ENCODE data around the gene TIAM1. TPM values are rescaled to one million over a fixed set of nuclear protein-coding genes. Genes with fewer than 3 reads are reported as not detected.

Gene TIAM1
- total and polyA plus RNA-seq, 2 of the 8 experiments (the other 6 are each of a cell fraction or from before 2014, with no cell fraction given) = 10.1 to 30.7 TPM

- H2AK5ac ChIP-seq (ENCODE audit: low read depth, low read length) = no peak overlapping the region
- no peak overlapping the region for H4K91ac ChIP-seq (replicated peaks; ENCODE audit: insufficient read length, low read length)
- FAIRE-seq (no peak), DNase-seq (ENCODE audit: low read depth in 1 of 2, low spot score in 2 of 2) (no peak)
- no peak overlapping the region for H3K27ac ChIP-seq (ENCODE audit: low read depth, low read length)
- no peak overlapping the region for H4K8ac ChIP-seq (ENCODE audit: extremely low read depth, insufficient read depth, low read length)
- H3K9me3 ChIP-seq (ENCODE audit: insufficient read depth in 2 of 2, low read depth in 1 of 2, low read length in 1 of 2) = no peaks in the 10 kb centered on the region
- WGBS, 2 experiments (ENCODE audit: extremely low coverage in 1 of 2, insufficient coverage in 1 of 2, insufficient read length in 1 of 2, insufficient replicate concordance in 2 of 2, low coverage in 1 of 2, low lambda C conversion rate in 2 of 2, missing lambda C conversion rate in 1 of 2) = 92% methylated on average over 12 of the region's 14 CpGs; no CpG with 5 or more reads in 1 of the 2 experiments
- H3K79me2 ChIP-seq (ENCODE audit: control insufficient read depth in 1 of 2, insufficient read depth in 2 of 2, low read length in 2 of 2) = 0 out of 4 replicates have a peak, but pooled peaks cover 0 to 2% of the 10 kb centered on the region in 2 experiments
- H3K23ac ChIP-seq (ENCODE audit: insufficient read length) = no peak overlapping the region
- H3K23me2 ChIP-seq (ENCODE audit: low read depth, low read length) = no peaks in the 10 kb centered on the region; the same call in 1 of the 2 replicates
- peaks cover 3% of the 10 kb centered on the region; the same call in 1 of the 2 replicates for H3K79me1 ChIP-seq (ENCODE audit: low read depth, low read length)
- H3K18ac ChIP-seq (ENCODE audit: extremely low read depth, low read length) = no peak overlapping the region
- H3K9ac ChIP-seq (replicated peaks in 1 of 4; ENCODE audit: extremely low read depth in 1 of 4, low read depth in 3 of 4, low read length in 3 of 4) = no peak overlapping the region
- CTCF ChIA-PET (ENCODE audit: partially characterized antibody) = interaction anchor here (0.6 to 2.0 kb wide), 6 partner anchors 11 to 351 kb away, joined by 3 to 5 read pairs (median 4); no protein-coding TSS in a partner anchor
- H3K4me1 ChIP-seq (replicated peaks in 1 of 4; ENCODE audit: control insufficient read depth in 3 of 4, insufficient read depth in 4 of 4, low read length in 3 of 4) = peaks cover 0 to 8% (median 5%) of the 10 kb centered on the region in 4 experiments; a peak in 5 of 7 replicates
- TF ChIP-seq SP2 (IDR thresholded peaks at IDR 0.05; ENCODE audit: low read length) (no peak), CREB1 (IDR thresholded peaks at IDR 0.05) (no peak), BCL11A (IDR thresholded peaks at IDR 0.05; ENCODE audit: low read depth in 2 of 2, low read length in 2 of 2) (no peak), CBX5 (IDR thresholded peaks at IDR 0.05; ENCODE audit: low read depth, low read length) (no peak), GABPA (IDR thresholded peaks at IDR 0.05; ENCODE audit: borderline replicate concordance, insufficient read depth, low read length) (no peak), SIRT6 (IDR thresholded peaks at IDR 0.05; ENCODE audit: low read length) (no peak), RFX5 (IDR thresholded peaks at IDR 0.05; ENCODE audit: borderline replicate concordance, low read depth, low read length) (no peak), SRF (IDR thresholded peaks at IDR 0.05; ENCODE audit: low read depth, low read length) (no peak), SAP30 (IDR thresholded peaks at IDR 0.05; ENCODE audit: insufficient read depth, insufficient replicate concordance, low read length) (no peak), EZH2 (IDR thresholded peaks at IDR 0.05; ENCODE audit: low read depth, low read length, severe bottlenecking) (no peak), KDM4A (IDR thresholded peaks at IDR 0.05; ENCODE audit: low read depth, low read length, severe bottlenecking) (no peak), CEBPB (IDR thresholded peaks at IDR 0.05; ENCODE audit: low read depth, low read length) (no peak)
- TF ChIP-seq, protein P1, sequence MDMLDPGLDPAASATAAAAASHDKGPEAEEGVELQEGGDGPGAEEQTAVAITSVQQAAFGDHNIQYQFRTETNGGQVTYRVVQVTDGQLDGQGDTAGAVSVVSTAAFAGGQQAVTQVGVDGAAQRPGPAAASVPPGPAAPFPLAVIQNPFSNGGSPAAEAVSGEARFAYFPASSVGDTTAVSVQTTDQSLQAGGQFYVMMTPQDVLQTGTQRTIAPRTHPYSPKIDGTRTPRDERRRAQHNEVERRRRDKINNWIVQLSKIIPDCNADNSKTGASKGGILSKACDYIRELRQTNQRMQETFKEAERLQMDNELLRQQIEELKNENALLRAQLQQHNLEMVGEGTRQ (IDR thresholded peaks at IDR 0.05; ENCODE audit: low read length) = no peak
- H3K56ac ChIP-seq (replicated peaks; ENCODE audit: insufficient read length, low read depth, low read length) = no peak overlapping the region
- no peaks in the 10 kb centered on the region for H3K27me3 ChIP-seq (replicated peaks in 1 of 4; ENCODE audit: control insufficient read depth in 3 of 4, extremely low read depth in 1 of 4, insufficient read depth in 3 of 4, low read length in 3 of 4)
- H3K4me3 ChIP-seq (ENCODE audit: extremely low read depth in 1 of 4, insufficient read depth in 2 of 4, low read depth in 3 of 4, low read length in 4 of 4) = no peak overlapping the region
- POLR2A ChIA-PET (ENCODE audit: partially characterized antibody) = interaction anchor here (1.4 kb wide), 1 partner anchor 21 kb away, joined by 3 read pairs; no protein-coding TSS in a partner anchor
- H3K14ac ChIP-seq (ENCODE audit: insufficient read length) = no peak overlapping the region
- no peak overlapping the region for H2BK5ac ChIP-seq (ENCODE audit: low read depth, low read length)
- no peak overlapping the region for H2BK12ac ChIP-seq (ENCODE audit: low read depth, low read length)
- no peak overlapping the region for H3K4me2 ChIP-seq (ENCODE audit: insufficient read depth in 1 of 2, low read depth in 2 of 2, low read length in 2 of 2)
- H2BK120ac ChIP-seq (replicated peaks; ENCODE audit: low read depth, low read length) = no peak overlapping the region
- no peaks in the 10 kb centered on the region for H4K20me1 ChIP-seq (replicated peaks in 1 of 2; ENCODE audit: control insufficient read depth in 1 of 2, insufficient read depth in 2 of 2, low read length in 2 of 2)
- H2BK20ac ChIP-seq (ENCODE audit: low read length) = no peak overlapping the region
- no peaks in the 10 kb centered on the region for H3K36me3 ChIP-seq (ENCODE audit: control insufficient read depth in 2 of 4, insufficient read depth in 4 of 4, low read length in 3 of 4)
- no peak overlapping the region for H2BK15ac ChIP-seq (ENCODE audit: low read length)
- no peak overlapping the region for H4K5ac ChIP-seq (ENCODE audit: insufficient read length, low read depth, low read length)
- H3K4ac ChIP-seq (replicated peaks; ENCODE audit: insufficient read length, low read depth, low read length) = no peak overlapping the region
- no peak overlapping the region for H2AFZ ChIP-seq (ENCODE audit: low read length)
Observed at GRCh38 chr21:31252091-31252490, 92.0 kb downstream of the TIAM1 start.
